GM23338 (cell line): Measurements from ENCODE around the gene REPS1. TPM values are rescaled to one million over a fixed set of nuclear protein-coding genes. Genes with fewer than 3 reads are reported as not detected.

ENCODE experiments used
- ATAC-seq: fragments of 200-7000 bp; cut with Tn5 transposase; 3 replicates; pipeline ENCODE4 v1.9.1; 2020
- DNase-seq: peaks from one replicate; pipeline ENCODE4 v3.0.0-alpha.2; 2015; ENCODE audit warnings: low spot score
- H2AFZ ChIP-seq: fragments of 200-600 bp; sonication (generic); 2 replicates; pipeline ENCODE4 v1.8.0; 2016; ENCODE audit warnings: antibody characterized with exemption, mild to moderate bottlenecking, moderate library complexity
- H3F3A ChIP-seq: fragments of 200-600 bp; sonication (generic); replicated peaks from 2 replicates; pipeline ENCODE4 v1.8.0; 2017; ENCODE audit warnings: antibody characterized with exemption, mixed run types, low read depth
- H3K27ac ChIP-seq: fragments of 200-600 bp; sonication (generic); 2 replicates; pipeline ENCODE4 v1.6.1; 2016; ENCODE audit warnings: low read depth
- H3K27me3 ChIP-seq: fragments of 200-600 bp; sonication (generic); 2 replicates; pipeline ENCODE4 v1.8.0; 2016; ENCODE audit warnings: mild to moderate bottlenecking, mixed run types, moderate library complexity; ENCODE audit not compliant: insufficient read depth
- H3K36me3 ChIP-seq: fragments of 200-600 bp; sonication (generic); 2 replicates; pipeline ENCODE4 v1.8.0; 2016; ENCODE audit warnings: mild to moderate bottlenecking; ENCODE audit not compliant: insufficient read depth
- H3K4me1 ChIP-seq: fragments of 200-600 bp; sonication (generic); 2 replicates; pipeline ENCODE4 v1.8.0; 2016; ENCODE audit warnings: mild to moderate bottlenecking, moderate library complexity; ENCODE audit not compliant: insufficient read depth
- H3K4me2 ChIP-seq: fragments of 200-600 bp; sonication (generic); 2 replicates; pipeline ENCODE4 v1.7.1; 2017; ENCODE audit warnings: mixed run types
- H3K4me3 ChIP-seq: fragments of 200-600 bp; sonication (generic); 2 replicates; pipeline ENCODE4 v1.6.1; 2016; ENCODE audit warnings: mixed run types
- H3K79me2 ChIP-seq: fragments of 200-600 bp; sonication (generic); replicated peaks from 2 replicates; pipeline ENCODE4 v1.8.0; 2017; ENCODE audit warnings: mild to moderate bottlenecking; ENCODE audit not compliant: insufficient read depth
- H3K9me2 ChIP-seq: fragments of 200-600 bp; sonication (generic); 2 replicates; pipeline ENCODE4 v1.8.0; 2017; ENCODE audit not compliant: insufficient read depth
- H4K20me1 ChIP-seq: fragments of 200-600 bp; sonication (generic); replicated peaks from 2 replicates; pipeline ENCODE4 v1.8.0; 2017; ENCODE audit warnings: mild to moderate bottlenecking; ENCODE audit not compliant: insufficient read depth
- H3K27ac Mint-ChIP-seq: 2 replicates; pipeline ENCODE4 v1.8.0; 2020; ENCODE audit warnings: inconsistent platforms, mild to moderate bottlenecking, moderate library complexity, mixed read lengths
- H3K27me3 Mint-ChIP-seq: 3 replicates; pipeline ENCODE4 v1.8.0; 2022; ENCODE audit warnings: low read depth, mild to moderate bottlenecking, moderate library complexity, mixed read lengths, inconsistent platforms; ENCODE audit not compliant: insufficient read depth, poor library complexity
- H3K36me3 Mint-ChIP-seq: 3 replicates; pipeline ENCODE4 v1.8.0; 2021; ENCODE audit warnings: low read depth, mild to moderate bottlenecking, inconsistent platforms, moderate library complexity, mixed read lengths
- H3K4me1 Mint-ChIP-seq: 3 replicates; pipeline ENCODE4 v1.8.0; 2020; ENCODE audit warnings: mild to moderate bottlenecking, inconsistent platforms, mixed read lengths
- H3K4me3 Mint-ChIP-seq: 3 replicates; pipeline ENCODE4 v1.8.0; 2021; ENCODE audit warnings: moderate library complexity, mild to moderate bottlenecking, inconsistent platforms, mixed read lengths
- H3K9me3 Mint-ChIP-seq: 3 replicates; pipeline ENCODE4 v1.8.0; 2020; ENCODE audit warnings: moderate library complexity, mild to moderate bottlenecking, inconsistent platforms, mixed read lengths
- EZH2 ChIP-seq: fragments of 200-600 bp; sonication (generic); IDR thresholded peaks from one replicate; pipeline ENCODE4 v1.8.0; 2017; ENCODE audit warnings: antibody characterized with exemption, mild to moderate bottlenecking, low read depth; ENCODE audit not compliant: unreplicated experiment
- JUNB ChIP-seq: IDR thresholded peaks from one replicate; pipeline ENCODE4 v1.6.1; 2016; ENCODE audit warnings: antibody characterized with exemption; ENCODE audit not compliant: unreplicated experiment
- NANOG ChIP-seq: IDR thresholded peaks from 2 replicates; pipeline ENCODE4 v1.6.1; 2016; ENCODE audit warnings: antibody characterized with exemption, borderline replicate concordance
- POLR2AphosphoS5 ChIP-seq: IDR thresholded peaks from 2 replicates; pipeline ENCODE4 v1.6.1; 2016; ENCODE audit warnings: antibody characterized with exemption, low read depth
- STAT1 ChIP-seq: IDR thresholded peaks from one replicate; pipeline ENCODE4 v1.6.1; 2016; ENCODE audit warnings: antibody characterized with exemption; ENCODE audit not compliant: unreplicated experiment
- ZNF114 ChIP-seq: fragments of 250-450 bp; sonication (Bioruptor Pico); IDR thresholded peaks from 2 replicates; pipeline ENCODE4 v1.5.0; 2020; ENCODE audit warnings: mild to moderate bottlenecking, moderate library complexity
- ZNF331 ChIP-seq: fragments of 250-450 bp; sonication (Bioruptor Pico); IDR thresholded peaks from 2 replicates; pipeline ENCODE4 v1.5.0; 2020; ENCODE audit warnings: low read depth, mild to moderate bottlenecking, moderate library complexity
- polyA plus RNA-seq: library from polyadenylated mRNA; unstranded; fragments of >200 nt; fragmentation: Nextera tagmentation; extraction: Ambion mirVana; gene quantifications from 2 replicates; pipeline ENCODE4 v1.2.1, GENCODE V29; 2016
- total RNA-seq: library from RNA; depleted of rRNA; stranded (reverse); fragments of >200 nt; shearing (Covaris generic); gene quantifications from 2 replicates; pipeline ENCODE4 v1.2.3, GENCODE V29; 2014
- TF ChIP-seq, protein P1 (sequence below): IDR thresholded peaks from one replicate; pipeline ENCODE4 v1.6.1; 2018; ENCODE audit warnings: antibody characterized with exemption; ENCODE audit not compliant: unreplicated experiment
- TF ChIP-seq, protein P2 (sequence below), 2 experiments: fragments of 200-600 bp in 1 of 2; sonication (generic) in 1 of 2; conservative IDR thresholded peaks; 2 replicates each; pipeline versions ENCODE4 v1.5.1 to v1.6.1; 2016 to 2017; ENCODE audit warnings: antibody characterized with exemption in 2 of 2, low read depth in 2 of 2, mild to moderate bottlenecking in 2 of 2, moderate library complexity in 1 of 2
- TF ChIP-seq, protein P3 (sequence below): fragments of 250-450 bp; sonication (Bioruptor Pico); IDR thresholded peaks from 2 replicates; pipeline ENCODE4 v1.5.0; 2020; ENCODE audit warnings: mild to moderate bottlenecking, moderate library complexity

The REPS1 gene
- total and polyA plus RNA-seq, 2 experiments from 2014 or later = 46.0 to 65.7 TPM

DNA sequence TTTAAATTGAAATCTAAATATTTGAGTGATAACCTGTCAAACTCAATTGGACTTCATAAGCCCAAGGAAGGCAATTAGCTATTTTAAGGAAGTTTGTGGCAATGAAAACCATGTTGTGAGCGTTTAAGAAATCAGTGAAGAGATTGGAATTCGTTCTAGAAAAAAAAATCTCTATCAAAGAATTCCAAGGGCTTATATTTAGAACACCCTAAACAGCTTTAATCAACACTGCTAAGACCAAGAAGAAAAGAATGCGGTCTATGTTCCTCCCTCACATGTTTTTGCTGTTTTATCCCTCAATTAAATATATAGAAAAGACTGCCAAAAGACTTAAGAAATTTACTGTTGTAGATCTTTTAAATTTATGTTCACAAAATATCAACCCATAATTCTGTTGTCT lies 23.9 kb upstream of the REPS1 start:
- no peaks in the 10 kb centered on the region for H3K36me3 Mint-ChIP-seq
- H3K4me1 Mint-ChIP-seq = peaks cover 30% of the 10 kb centered on the region
- peak overlapping the region; percentile 31; the same call in 1 of the 2 replicates for H3K4me2 ChIP-seq
- peaks cover 10% of the 10 kb centered on the region for H3K27me3 Mint-ChIP-seq
- no peak overlapping the region for H2AFZ ChIP-seq
- H3K36me3 ChIP-seq = no peaks in the 10 kb centered on the region
- no peaks in the 10 kb centered on the region for H3K79me2 ChIP-seq
- peaks cover 29% of the 10 kb centered on the region for H3K4me1 ChIP-seq
- no peak overlapping the region for H3K4me3 Mint-ChIP-seq
- TF ChIP-seq NANOG = no peak
- no peak for TF ChIP-seq JUNB
- TF ChIP-seq, protein P1, sequence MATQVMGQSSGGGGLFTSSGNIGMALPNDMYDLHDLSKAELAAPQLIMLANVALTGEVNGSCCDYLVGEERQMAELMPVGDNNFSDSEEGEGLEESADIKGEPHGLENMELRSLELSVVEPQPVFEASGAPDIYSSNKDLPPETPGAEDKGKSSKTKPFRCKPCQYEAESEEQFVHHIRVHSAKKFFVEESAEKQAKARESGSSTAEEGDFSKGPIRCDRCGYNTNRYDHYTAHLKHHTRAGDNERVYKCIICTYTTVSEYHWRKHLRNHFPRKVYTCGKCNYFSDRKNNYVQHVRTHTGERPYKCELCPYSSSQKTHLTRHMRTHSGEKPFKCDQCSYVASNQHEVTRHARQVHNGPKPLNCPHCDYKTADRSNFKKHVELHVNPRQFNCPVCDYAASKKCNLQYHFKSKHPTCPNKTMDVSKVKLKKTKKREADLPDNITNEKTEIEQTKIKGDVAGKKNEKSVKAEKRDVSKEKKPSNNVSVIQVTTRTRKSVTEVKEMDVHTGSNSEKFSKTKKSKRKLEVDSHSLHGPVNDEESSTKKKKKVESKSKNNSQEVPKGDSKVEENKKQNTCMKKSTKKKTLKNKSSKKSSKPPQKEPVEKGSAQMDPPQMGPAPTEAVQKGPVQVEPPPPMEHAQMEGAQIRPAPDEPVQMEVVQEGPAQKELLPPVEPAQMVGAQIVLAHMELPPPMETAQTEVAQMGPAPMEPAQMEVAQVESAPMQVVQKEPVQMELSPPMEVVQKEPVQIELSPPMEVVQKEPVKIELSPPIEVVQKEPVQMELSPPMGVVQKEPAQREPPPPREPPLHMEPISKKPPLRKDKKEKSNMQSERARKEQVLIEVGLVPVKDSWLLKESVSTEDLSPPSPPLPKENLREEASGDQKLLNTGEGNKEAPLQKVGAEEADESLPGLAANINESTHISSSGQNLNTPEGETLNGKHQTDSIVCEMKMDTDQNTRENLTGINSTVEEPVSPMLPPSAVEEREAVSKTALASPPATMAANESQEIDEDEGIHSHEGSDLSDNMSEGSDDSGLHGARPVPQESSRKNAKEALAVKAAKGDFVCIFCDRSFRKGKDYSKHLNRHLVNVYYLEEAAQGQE = no peak
- TF ChIP-seq, protein P2, sequence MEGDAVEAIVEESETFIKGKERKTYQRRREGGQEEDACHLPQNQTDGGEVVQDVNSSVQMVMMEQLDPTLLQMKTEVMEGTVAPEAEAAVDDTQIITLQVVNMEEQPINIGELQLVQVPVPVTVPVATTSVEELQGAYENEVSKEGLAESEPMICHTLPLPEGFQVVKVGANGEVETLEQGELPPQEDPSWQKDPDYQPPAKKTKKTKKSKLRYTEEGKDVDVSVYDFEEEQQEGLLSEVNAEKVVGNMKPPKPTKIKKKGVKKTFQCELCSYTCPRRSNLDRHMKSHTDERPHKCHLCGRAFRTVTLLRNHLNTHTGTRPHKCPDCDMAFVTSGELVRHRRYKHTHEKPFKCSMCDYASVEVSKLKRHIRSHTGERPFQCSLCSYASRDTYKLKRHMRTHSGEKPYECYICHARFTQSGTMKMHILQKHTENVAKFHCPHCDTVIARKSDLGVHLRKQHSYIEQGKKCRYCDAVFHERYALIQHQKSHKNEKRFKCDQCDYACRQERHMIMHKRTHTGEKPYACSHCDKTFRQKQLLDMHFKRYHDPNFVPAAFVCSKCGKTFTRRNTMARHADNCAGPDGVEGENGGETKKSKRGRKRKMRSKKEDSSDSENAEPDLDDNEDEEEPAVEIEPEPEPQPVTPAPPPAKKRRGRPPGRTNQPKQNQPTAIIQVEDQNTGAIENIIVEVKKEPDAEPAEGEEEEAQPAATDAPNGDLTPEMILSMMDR (conservative IDR thresholded peaks at IDR 0.05; ENCODE audit: low read depth in 2 of 2) = no peak
- TF ChIP-seq POLR2AphosphoS5 = no peak
- TF ChIP-seq EZH2 = no peak
- TF ChIP-seq STAT1 = no peak
- TF ChIP-seq ZNF114 (CRISPR knock-in tag) = no peak
- no peak for TF ChIP-seq ZNF331 (CRISPR knock-in tag)
- TF ChIP-seq, protein P3, sequence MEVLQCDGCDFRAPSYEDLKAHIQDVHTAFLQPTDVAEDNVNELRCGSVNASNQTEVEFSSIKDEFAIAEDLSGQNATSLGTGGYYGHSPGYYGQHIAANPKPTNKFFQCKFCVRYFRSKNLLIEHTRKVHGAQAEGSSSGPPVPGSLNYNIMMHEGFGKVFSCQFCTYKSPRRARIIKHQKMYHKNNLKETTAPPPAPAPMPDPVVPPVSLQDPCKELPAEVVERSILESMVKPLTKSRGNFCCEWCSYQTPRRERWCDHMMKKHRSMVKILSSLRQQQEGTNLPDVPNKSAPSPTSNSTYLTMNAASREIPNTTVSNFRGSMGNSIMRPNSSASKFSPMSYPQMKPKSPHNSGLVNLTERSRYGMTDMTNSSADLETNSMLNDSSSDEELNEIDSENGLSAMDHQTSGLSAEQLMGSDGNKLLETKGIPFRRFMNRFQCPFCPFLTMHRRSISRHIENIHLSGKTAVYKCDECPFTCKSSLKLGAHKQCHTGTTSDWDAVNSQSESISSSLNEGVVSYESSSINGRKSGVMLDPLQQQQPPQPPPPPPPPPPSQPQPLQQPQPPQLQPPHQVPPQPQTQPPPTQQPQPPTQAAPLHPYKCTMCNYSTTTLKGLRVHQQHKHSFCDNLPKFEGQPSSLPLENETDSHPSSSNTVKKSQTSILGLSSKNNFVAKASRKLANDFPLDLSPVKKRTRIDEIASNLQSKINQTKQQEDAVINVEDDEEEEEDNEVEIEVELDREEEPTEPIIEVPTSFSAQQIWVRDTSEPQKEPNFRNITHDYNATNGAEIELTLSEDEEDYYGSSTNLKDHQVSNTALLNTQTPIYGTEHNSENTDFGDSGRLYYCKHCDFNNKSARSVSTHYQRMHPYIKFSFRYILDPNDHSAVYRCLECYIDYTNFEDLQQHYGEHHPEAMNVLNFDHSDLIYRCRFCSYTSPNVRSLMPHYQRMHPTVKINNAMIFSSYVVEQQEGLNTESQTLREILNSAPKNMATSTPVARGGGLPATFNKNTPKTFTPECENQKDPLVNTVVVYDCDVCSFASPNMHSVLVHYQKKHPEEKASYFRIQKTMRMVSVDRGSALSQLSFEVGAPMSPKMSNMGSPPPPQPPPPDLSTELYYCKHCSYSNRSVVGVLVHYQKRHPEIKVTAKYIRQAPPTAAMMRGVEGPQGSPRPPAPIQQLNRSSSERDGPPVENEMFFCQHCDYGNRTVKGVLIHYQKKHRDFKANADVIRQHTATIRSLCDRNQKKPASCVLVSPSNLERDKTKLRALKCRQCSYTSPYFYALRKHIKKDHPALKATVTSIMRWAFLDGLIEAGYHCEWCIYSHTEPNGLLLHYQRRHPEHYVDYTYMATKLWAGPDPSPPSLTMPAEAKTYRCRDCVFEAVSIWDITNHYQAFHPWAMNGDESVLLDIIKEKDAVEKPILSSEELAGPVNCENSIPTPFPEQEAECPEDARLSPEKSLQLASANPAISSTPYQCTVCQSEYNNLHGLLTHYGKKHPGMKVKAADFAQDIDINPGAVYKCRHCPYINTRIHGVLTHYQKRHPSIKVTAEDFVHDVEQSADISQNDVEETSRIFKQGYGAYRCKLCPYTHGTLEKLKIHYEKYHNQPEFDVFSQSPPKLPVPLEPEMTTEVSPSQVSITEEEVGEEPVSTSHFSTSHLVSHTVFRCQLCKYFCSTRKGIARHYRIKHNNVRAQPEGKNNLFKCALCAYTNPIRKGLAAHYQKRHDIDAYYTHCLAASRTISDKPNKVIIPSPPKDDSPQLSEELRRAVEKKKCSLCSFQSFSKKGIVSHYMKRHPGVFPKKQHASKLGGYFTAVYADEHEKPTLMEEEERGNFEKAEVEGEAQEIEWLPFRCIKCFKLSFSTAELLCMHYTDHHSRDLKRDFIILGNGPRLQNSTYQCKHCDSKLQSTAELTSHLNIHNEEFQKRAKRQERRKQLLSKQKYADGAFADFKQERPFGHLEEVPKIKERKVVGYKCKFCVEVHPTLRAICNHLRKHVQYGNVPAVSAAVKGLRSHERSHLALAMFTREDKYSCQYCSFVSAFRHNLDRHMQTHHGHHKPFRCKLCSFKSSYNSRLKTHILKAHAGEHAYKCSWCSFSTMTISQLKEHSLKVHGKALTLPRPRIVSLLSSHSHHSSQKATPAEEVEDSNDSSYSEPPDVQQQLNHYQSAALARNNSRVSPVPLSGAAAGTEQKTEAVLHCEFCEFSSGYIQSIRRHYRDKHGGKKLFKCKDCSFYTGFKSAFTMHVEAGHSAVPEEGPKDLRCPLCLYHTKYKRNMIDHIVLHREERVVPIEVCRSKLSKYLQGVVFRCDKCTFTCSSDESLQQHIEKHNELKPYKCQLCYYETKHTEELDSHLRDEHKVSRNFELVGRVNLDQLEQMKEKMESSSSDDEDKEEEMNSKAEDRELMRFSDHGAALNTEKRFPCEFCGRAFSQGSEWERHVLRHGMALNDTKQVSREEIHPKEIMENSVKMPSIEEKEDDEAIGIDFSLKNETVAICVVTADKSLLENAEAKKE (CRISPR knock-in tag) = no peak
- no peaks in the 10 kb centered on the region for H4K20me1 ChIP-seq
- ATAC-seq = no peak
- H3K27ac ChIP-seq = no peak overlapping the region
- H3K27ac Mint-ChIP-seq = no peak overlapping the region
- no peaks in the 10 kb centered on the region for H3K27me3 ChIP-seq
- DNase-seq = no peak
- H3K4me3 ChIP-seq = no peak overlapping the region
- H3F3A ChIP-seq = no peaks in the 10 kb centered on the region
- peaks cover 5% of the 10 kb centered on the region; the same call in 1 of the 2 replicates for H3K9me2 ChIP-seq
- no peaks in the 10 kb centered on the region for H3K9me3 Mint-ChIP-seq
